Activated CD4-positive, CD25-positive, alpha-beta regulatory T cell treated with anti-CD3 and anti-CD28 coated beads, Interleukin-2, amount 50 U/mL, for 16 hours (primary cell): ENCODE data around the gene SDCCAG8.

ENCODE experiments used
- DNase-seq: peaks from one replicate; pipeline ENCODE4 v3.0.0-alpha.2; 2020; ENCODE audit warnings: low read depth, low spot score

Gene SDCCAG8

DNA sequence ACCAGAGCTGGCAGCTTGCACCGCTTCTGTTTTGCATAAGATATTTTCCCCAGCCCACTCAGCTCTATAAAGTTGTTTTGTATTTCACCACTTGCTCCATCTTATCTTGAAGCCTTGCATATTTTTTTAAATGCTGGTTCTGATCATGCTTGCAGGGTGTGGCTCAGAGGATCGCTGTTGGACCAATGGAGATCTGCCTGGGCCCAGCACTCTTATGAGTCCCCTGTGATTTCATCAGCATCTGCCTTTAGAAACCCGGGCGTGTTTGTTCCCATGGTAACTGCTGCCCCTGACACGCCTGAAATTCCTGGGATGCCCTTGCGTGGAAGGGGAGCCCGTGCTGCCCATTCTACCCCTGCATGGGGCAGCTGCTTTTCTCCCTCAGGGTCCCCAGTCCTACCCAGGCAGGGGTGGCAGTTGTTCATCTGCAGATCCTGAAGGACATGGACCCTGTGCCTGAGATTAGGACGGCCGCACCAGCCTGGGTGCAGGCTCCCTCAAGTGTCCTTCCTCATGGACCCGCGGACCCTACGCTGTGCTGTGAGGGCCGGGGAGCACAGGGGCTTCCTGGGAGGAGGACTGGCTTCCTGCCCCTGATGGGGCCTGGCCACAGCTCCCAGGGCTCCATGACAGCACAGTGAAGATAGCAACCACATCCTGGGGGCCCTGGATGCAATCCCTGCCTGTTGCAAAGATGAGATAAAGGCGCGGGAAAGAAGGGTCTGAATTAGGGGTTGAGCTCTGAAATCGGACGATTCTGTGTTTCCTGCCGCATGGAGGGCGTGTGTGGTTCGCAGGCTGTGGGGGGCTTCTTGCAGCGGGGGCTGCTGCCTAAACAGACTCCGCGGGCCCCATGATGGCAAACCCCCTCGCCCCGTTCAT lies 226.5 kb downstream of the SDCCAG8 start:
- DNase-seq: no peak

DNA sequence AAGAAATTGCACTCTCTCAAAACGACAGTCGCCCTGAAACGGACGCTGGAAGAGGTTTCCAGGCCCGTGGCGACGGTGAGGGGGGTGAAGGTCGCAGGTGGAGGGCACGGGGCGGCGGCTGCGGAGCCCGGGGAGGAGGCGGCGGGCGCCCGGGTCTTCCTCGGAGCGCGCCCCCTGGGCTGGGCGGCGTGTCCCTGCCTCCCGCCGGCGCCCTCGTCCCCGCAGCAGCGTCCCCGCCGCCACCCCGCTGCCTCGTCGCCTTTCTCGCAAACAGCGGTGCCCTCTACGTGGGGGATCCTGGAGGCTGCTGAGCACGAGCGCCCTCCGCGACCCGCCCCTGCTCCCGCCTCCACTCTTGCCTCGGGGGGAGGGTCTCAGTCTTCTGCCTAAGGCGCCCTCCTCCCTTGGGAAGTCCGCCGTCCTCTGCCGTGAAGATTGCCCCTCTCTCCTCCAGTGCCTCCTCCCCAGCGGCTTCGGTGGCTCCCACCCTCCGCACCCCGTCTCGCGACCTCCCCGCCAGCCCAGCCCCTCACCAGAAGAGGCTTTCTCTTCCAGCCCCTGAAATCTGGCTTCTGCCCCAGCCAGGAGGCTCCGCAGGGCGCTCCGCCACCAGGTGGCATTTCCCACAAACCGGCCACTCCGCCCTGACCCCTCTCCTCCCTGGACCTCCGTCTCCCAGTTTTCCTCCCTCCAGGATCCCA lies 227.4 kb downstream of the SDCCAG8 start:
- no peak for DNase-seq

DNA sequence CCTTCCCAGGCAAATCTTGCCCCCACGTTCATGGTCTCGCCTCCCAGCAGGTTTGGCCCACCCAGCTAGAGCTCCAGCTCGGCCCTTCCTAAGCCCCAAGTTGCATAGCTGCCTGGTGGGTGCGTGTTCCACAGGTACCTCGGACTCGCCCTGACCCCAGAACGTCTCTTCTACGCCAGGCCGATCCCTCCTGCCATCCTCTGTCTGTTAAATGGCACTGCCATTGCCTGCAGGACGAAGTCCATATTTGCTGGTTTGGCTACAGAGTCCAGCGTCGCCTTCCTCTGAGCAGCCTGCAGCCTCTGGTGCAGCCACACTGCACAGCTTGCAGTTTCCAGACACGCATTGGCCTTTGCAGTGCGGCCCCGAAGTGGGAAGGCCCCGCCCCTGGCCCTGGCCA lies 228.1 kb downstream of the SDCCAG8 start:
- no peak for DNase-seq

GRCh38 chr1:243487036-243487648 lies 231.3 kb downstream of the SDCCAG8 start:
- DNase-seq: no peak

GRCh38 chr1:243487649-243488227 lies 231.9 kb downstream of the SDCCAG8 start:
- no peak for DNase-seq

GRCh38 chr1:243488459-243489157 lies 232.8 kb downstream of the SDCCAG8 start:
- DNase-seq: no peak

DNA sequence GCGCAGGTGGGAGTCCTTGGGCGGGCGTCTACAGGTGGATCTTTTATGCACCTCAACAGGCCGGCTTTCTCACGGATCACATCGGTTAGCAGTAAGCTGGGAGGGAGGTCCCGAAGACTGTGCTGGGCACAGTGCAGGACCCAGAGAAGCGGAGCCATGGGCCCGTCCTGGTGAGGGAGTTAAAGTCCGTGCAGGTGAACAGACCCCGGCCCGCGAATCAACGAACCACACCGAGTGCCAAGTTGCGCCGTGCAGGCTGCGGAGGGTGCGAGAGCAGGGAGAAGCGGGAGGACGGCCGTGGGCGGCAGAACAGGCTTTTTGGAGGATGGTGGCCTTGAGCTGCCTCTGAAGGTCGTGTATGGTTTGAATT lies 233.3 kb downstream of the SDCCAG8 start:
- DNase-seq: no peak

DNA sequence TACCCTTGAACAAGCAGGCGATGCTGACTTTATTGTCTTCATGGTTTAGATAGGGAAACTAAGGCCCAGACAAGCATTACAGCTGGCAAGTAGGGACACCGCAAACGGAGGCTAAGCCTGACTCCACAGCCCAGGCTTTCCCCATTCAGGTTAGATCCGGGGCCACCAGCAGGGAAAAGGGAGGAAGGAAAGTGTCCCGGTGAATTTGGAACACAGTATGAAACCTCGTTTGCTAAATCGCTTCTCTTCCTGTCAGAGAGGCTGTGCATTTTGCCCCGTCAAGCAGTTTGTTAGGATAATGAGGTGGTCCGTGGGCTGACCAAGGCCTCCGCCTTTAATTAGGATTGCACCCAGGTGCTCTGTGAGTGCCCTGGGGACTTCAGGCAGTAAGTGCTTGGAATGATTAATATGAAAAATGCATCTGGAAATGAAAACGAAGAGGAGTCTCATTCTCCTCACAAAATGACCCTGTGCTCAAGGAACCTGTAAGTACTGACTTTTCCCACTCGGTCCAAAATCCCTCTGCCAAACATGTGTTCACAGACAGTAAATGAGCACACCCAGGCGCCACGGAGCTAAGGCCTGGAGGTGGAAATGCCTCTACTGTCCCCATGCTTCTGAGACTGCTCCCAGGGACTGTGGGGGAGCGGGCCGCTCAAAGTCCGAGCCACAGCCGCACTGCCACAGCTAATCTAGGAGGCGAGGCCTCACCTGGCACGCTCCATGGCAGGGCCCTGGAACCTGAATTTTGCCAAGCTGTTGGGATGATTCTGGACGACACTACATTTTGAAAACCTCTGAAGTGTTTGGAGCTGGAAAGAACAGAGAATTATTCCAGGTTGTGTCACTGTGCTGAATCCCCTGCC lies 234.1 kb downstream of the SDCCAG8 start:
- no peak for DNase-seq

DNA sequence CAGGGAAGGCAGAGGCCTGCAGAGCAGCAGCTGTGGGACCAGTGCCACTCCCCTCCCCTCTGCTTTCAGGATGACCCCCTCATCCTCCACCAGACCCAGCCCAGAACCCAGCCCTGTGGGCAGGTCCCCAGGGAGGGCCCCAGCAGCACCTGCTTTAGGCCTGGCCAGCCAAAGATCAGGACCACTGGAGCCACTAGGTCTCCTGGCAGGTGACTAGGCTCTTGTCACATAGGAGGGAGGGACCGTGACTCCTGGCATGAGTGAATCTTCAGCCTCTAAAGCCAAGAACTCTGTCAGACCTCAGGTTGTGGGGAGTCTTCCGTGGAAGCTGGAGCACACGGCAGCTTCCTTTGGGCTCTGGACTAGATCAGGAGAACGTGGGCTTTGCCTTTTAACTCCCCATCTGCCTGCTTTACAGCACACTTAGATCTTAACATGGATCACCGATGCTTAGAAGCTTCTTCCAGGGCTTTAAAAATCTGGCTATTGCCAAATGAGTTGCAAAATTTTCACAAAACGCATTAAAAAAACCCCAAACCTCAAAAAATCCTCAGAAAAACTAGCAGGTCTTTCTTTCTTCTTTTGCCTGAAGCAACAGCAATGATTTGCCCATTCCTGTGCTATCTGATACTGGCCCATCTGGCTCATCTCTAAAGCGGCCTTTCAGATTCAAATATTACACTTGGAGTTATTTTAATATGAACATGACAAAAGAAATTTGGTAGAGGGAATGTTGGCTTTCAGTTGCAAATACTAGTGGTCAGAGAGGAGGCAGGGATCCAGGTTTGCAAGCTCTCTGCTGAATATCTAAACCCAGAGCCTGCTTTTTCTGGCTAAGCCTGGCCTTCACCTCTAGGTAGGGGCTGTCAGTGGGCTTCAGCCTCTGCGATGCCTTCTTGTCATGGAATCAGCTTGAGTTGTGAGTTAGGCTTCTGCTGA lies 235.2 kb downstream of the SDCCAG8 start:
- DNase-seq: no peak

- no peak for DNase-seq
These were observed 237.6 kb downstream of the SDCCAG8 start for GRCh38 chr1:243493156-243494129.

DNA sequence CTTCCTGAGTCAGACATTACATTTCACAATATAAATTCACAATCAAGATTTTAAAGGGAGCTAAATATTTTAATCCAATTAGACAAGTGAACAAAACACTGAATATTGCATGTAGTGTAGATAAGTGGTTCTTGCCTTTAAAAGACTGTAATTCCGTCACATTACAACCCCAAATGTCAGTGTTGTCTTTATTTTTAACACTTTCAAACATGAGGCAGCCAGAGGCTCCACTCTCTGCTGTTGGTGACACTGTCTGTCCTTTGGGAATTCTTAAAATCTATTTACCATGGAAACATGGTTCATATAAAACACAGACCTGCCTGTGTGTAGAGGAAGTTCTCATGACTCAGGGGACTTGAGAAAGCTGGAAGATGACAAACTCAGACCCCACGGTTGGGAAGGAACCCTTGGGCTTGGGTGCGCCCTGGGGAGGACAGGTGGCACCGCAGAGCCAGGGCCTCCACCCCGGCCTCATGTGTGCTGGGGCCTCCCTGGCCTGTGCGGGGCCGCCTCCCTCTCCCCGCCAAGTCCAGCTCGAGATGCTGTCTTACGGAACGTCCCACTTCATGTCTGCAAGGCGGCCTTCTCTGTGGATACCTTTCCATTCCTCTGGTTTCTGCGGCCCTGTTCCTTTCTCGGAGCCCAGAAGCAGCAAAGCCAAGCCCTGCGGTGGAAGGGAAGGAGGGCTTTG lies 239.0 kb downstream of the SDCCAG8 start:
- DNase-seq: no peak

- no peak for DNase-seq
These were observed 239.8 kb downstream of the SDCCAG8 start for GRCh38 chr1:243495442-243496186.

DNA sequence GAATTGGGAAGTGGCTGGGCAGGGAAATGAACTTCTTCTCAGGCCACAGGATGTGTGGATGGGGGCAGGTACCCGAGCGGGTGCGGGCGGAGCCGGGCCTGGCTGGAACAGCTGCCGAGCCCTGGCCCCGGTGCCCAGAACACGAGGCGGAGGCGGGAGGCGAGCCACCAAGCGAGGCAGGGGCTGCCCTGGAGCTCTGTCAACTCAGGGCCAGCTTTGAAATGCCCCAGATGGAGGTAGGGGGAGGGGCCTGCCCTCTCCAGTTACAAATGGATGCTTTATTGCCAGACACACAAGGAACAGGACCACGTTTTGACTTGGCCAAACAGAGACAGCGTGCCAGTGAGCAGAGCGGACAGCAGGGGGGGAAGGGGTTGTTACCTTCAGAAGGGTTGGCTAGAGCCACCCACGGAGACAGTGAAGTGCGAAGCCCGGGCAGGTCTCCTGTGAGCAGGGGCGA lies 240.4 kb downstream of the SDCCAG8 start:
- DNase-seq: no peak

- no peak for DNase-seq
These were observed 241.0 kb downstream of the SDCCAG8 start for GRCh38 chr1:243496806-243497205.

DNA sequence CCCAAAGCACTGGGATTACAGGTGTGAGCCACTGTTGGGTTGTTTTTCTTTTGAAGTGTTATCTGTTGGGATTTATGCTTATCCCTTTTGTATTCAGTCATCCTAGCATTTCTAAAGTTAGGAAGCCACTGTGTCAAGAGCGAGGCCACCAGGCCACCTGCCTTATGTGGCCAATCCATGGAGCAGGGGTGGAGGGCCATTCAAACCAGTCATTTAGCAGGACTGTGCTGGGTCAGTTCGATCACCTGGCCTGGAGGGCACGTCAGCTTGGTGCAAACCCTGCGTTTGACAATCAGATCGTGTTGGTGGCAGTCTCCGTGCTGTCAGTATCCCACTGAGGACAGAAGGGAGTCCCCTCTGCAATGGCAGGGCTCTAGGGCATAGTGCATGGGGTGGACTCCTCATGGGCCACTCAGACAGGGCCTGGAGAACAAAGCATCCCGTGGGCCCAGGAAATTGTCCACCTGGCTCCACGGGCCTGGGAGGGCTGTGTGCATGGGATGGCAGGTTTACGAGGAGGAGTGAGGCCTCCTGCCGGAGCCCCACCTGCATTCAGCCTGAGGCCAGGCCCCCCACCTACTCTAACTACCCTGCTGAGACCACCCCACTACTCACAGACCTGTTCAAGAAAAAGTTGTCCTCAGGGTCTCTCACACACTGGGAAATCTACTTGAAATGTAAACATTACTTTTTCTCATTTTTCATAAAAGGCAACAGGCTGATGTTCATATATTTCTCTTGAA lies 242.3 kb downstream of the SDCCAG8 start:
- no peak for DNase-seq

DNA sequence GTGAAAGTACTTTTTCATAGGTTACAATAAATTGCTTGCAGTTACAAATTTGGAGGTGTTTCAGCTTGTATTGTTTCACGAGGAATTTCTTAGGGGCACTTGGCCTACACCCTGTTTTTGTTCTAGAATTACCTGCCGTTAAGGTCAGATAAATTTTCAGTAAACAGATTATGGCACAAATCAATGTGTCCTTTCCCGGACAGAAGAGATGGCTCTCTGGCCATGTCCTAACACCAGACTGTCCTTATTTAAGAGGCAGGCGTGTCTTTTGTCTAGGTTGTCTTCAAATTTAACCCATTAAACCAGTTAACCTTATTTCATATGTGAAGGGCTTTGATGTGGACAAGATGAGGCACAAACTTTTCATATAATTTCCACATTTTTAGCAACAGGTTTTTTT lies 243.4 kb downstream of the SDCCAG8 start:
- no peak for DNase-seq
